ENCODE measurements around the gene AMZ1.

The AMZ1 gene

GRCh38 chr7:2645274-2645868 lies 42.6 kb upstream of the AMZ1 start:
- Histone ChIP-seq H3K18ac (ENCODE audit: low read length) (peak overlapping the region; percentile 31), H3K4ac (ENCODE audit: low read depth, low read length) (peak overlapping the region; percentile 58), H3K79me2 (ENCODE audit: control insufficient read depth, insufficient read depth, low read length) (peaks cover 30% of the 10 kb centered on the region), H3K27ac (ENCODE audit: low read depth, low read length) (peak overlapping the region; percentile 72), H3K4me2 (ENCODE audit: low read length) (no peak overlapping the region), H4K8ac (ENCODE audit: low read depth, low read length) (no peak overlapping the region), H2BK5ac (ENCODE audit: low read length) (peak overlapping the region; percentile 92), H3K4me1 (ENCODE audit: control insufficient read depth, low read depth, low read length) (peaks cover 18% of the 10 kb centered on the region), H3K56ac (ENCODE audit: low read length) (peak overlapping the region; percentile 90), H3K27me3 (ENCODE audit: insufficient read depth, low read length, poor library complexity) (no peaks in the 10 kb centered on the region), H3K36me3 (ENCODE audit: control insufficient read depth, insufficient read depth, low read length) (peaks cover 9% of the 10 kb centered on the region), H2BK15ac (replicated peaks; ENCODE audit: low read depth) (no peak overlapping the region), H2BK120ac (ENCODE audit: low read depth, low read length) (no peak overlapping the region), H4K5ac (ENCODE audit: low read length) (no peak overlapping the region), H3K4me3 (ENCODE audit: low read length) (no peak overlapping the region), H2AK5ac (ENCODE audit: low read length) (peak overlapping the region; percentile 96), H3K9ac (ENCODE audit: low read length) (peak overlapping the region; percentile 59), H3K79me1 (ENCODE audit: low read length) (peaks cover 16% of the 10 kb centered on the region), H3K23ac (ENCODE audit: low read length) (peak overlapping the region; percentile 45)
- no CpG with 5 or more reads among the region's 14 CpGs for WGBS (ENCODE audit: extremely low coverage, insufficient coverage, low lambda C conversion rate)
- peak; percentile 86 for DNase-seq

GRCh38 chr7:2646336-2646679 lies 41.7 kb upstream of the AMZ1 start:
- H3K4ac ChIP-seq (ENCODE audit: low read depth, low read length), result no peak overlapping the region
- WGBS (ENCODE audit: extremely low coverage, insufficient coverage, low lambda C conversion rate), result no CpG with 5 or more reads among the region's 10 CpGs

GRCh38 chr7:2646680-2647571 lies 41.1 kb upstream of the AMZ1 start:
- H3K9ac ChIP-seq (ENCODE audit: low read length), result peak overlapping the region; percentile 42
- peaks cover 20% of the 10 kb centered on the region for H3K79me2 ChIP-seq (ENCODE audit: control insufficient read depth, insufficient read depth, low read length)
- H4K5ac ChIP-seq (ENCODE audit: low read length), result no peak overlapping the region
- H3K18ac ChIP-seq (ENCODE audit: low read length), result no peak overlapping the region
- H3K27me3 ChIP-seq (ENCODE audit: insufficient read depth, low read length, poor library complexity), result no peaks in the 10 kb centered on the region
- H3K79me1 ChIP-seq (ENCODE audit: low read length), result peaks cover 16% of the 10 kb centered on the region
- no peak overlapping the region for H3K4me2 ChIP-seq (ENCODE audit: low read length)
- H3K23ac ChIP-seq (ENCODE audit: low read length), result no peak overlapping the region
- no peak overlapping the region for H3K4ac ChIP-seq (ENCODE audit: low read depth, low read length)
- H2BK120ac ChIP-seq (ENCODE audit: low read depth, low read length), result no peak overlapping the region
- H3K4me3 ChIP-seq (ENCODE audit: low read length), result no peak overlapping the region
- H2BK15ac ChIP-seq (replicated peaks; ENCODE audit: low read depth), result no peak overlapping the region
- H3K36me3 ChIP-seq (ENCODE audit: control insufficient read depth, insufficient read depth, low read length), result peaks cover 14% of the 10 kb centered on the region
- H2BK5ac ChIP-seq (ENCODE audit: low read length), result no peak overlapping the region
- H3K56ac ChIP-seq (ENCODE audit: low read length), result peak overlapping the region; percentile 54
- WGBS (ENCODE audit: extremely low coverage, insufficient coverage, low lambda C conversion rate), result no CpG with 5 or more reads among the region's 73 CpGs
- DNase-seq, result peak; percentile 72
- H3K4me1 ChIP-seq (ENCODE audit: control insufficient read depth, low read depth, low read length), result peaks cover 15% of the 10 kb centered on the region
- no peak overlapping the region for H2AK5ac ChIP-seq (ENCODE audit: low read length)
- H3K27ac ChIP-seq (ENCODE audit: low read depth, low read length), result peak overlapping the region; percentile 32
- no peak overlapping the region for H4K8ac ChIP-seq (ENCODE audit: low read depth, low read length)

More at GRCh38 chr7:2646336-2646679, 41.7 kb upstream of the AMZ1 start:
- Histone ChIP-seq H2BK15ac (replicated peaks; ENCODE audit: low read depth) (no peak overlapping the region), H3K36me3 (ENCODE audit: control insufficient read depth, insufficient read depth, low read length) (peaks cover 11% of the 10 kb centered on the region), H4K8ac (ENCODE audit: low read depth, low read length) (no peak overlapping the region), H2AK5ac (ENCODE audit: low read length) (no peak overlapping the region), H3K23ac (ENCODE audit: low read length) (no peak overlapping the region), H3K56ac (ENCODE audit: low read length) (peak overlapping the region; percentile 54), H3K27ac (ENCODE audit: low read depth, low read length) (peak overlapping the region; percentile 32), H3K9ac (ENCODE audit: low read length) (no peak overlapping the region), H3K79me2 (ENCODE audit: control insufficient read depth, insufficient read depth, low read length) (peaks cover 23% of the 10 kb centered on the region), H3K4me1 (ENCODE audit: control insufficient read depth, low read depth, low read length) (peaks cover 15% of the 10 kb centered on the region), H2BK5ac (ENCODE audit: low read length) (peak overlapping the region; percentile 76), H3K4me3 (ENCODE audit: low read length) (no peak overlapping the region), H3K18ac (ENCODE audit: low read length) (no peak overlapping the region), H3K79me1 (ENCODE audit: low read length) (peaks cover 14% of the 10 kb centered on the region), H2BK120ac (ENCODE audit: low read depth, low read length) (no peak overlapping the region), H3K4me2 (ENCODE audit: low read length) (no peak overlapping the region), H3K27me3 (ENCODE audit: insufficient read depth, low read length, poor library complexity) (no peaks in the 10 kb centered on the region), H4K5ac (ENCODE audit: low read length) (no peak overlapping the region)
- DNase-seq, result no peak

GRCh38 chr7:2647594-2648172 lies 40.3 kb upstream of the AMZ1 start:
- no peak overlapping the region for H3K4me2 ChIP-seq (ENCODE audit: low read length)
- H3K4ac ChIP-seq (ENCODE audit: low read depth, low read length), result no peak overlapping the region
- no peak overlapping the region for H3K9ac ChIP-seq (ENCODE audit: low read length)
- peaks cover 15% of the 10 kb centered on the region for H3K4me1 ChIP-seq (ENCODE audit: control insufficient read depth, low read depth, low read length)
- H3K4me3 ChIP-seq (ENCODE audit: low read length), result no peak overlapping the region
- H2BK120ac ChIP-seq (ENCODE audit: low read depth, low read length), result no peak overlapping the region
- DNase-seq, result no peak
- H3K79me2 ChIP-seq (ENCODE audit: control insufficient read depth, insufficient read depth, low read length), result peaks cover 17% of the 10 kb centered on the region
- no peak overlapping the region for H3K23ac ChIP-seq (ENCODE audit: low read length)
- H2BK15ac ChIP-seq (replicated peaks; ENCODE audit: low read depth), result no peak overlapping the region
- no peaks in the 10 kb centered on the region for H3K27me3 ChIP-seq (ENCODE audit: insufficient read depth, low read length, poor library complexity)
- H2BK5ac ChIP-seq (ENCODE audit: low read length), result no peak overlapping the region
- H3K79me1 ChIP-seq (ENCODE audit: low read length), result peaks cover 16% of the 10 kb centered on the region
- H3K27ac ChIP-seq (ENCODE audit: low read depth, low read length), result no peak overlapping the region
- H3K36me3 ChIP-seq (ENCODE audit: control insufficient read depth, insufficient read depth, low read length), result peaks cover 15% of the 10 kb centered on the region
- no peak overlapping the region for H4K8ac ChIP-seq (ENCODE audit: low read depth, low read length)
- no CpG with 5 or more reads among the region's 15 CpGs for WGBS (ENCODE audit: extremely low coverage, insufficient coverage, low lambda C conversion rate)
- no peak overlapping the region for H3K18ac ChIP-seq (ENCODE audit: low read length)
- H3K56ac ChIP-seq (ENCODE audit: low read length), result no peak overlapping the region
- no peak overlapping the region for H4K5ac ChIP-seq (ENCODE audit: low read length)
- H2AK5ac ChIP-seq (ENCODE audit: low read length), result no peak overlapping the region

- Histone ChIP-seq H3K56ac (ENCODE audit: low read length) (no peak overlapping the region), H3K79me2 (ENCODE audit: control insufficient read depth, insufficient read depth, low read length) (peaks cover 6% of the 10 kb centered on the region), H3K18ac (ENCODE audit: low read length) (no peak overlapping the region), H3K36me3 (ENCODE audit: control insufficient read depth, insufficient read depth, low read length) (peaks cover 15% of the 10 kb centered on the region), H3K4me2 (ENCODE audit: low read length) (no peak overlapping the region), H2BK120ac (ENCODE audit: low read depth, low read length) (no peak overlapping the region), H3K4me1 (ENCODE audit: control insufficient read depth, low read depth, low read length) (peaks cover 15% of the 10 kb centered on the region), H3K9ac (ENCODE audit: low read length) (no peak overlapping the region), H3K27ac (ENCODE audit: low read depth, low read length) (no peak overlapping the region), H3K27me3 (ENCODE audit: insufficient read depth, low read length, poor library complexity) (no peaks in the 10 kb centered on the region), H3K4ac (ENCODE audit: low read depth, low read length) (no peak overlapping the region), H3K79me1 (ENCODE audit: low read length) (peaks cover 9% of the 10 kb centered on the region), H4K8ac (ENCODE audit: low read depth, low read length) (no peak overlapping the region), H2BK5ac (ENCODE audit: low read length) (no peak overlapping the region), H3K23ac (ENCODE audit: low read length) (no peak overlapping the region), H4K5ac (ENCODE audit: low read length) (no peak overlapping the region), H2AK5ac (ENCODE audit: low read length) (no peak overlapping the region), H3K4me3 (ENCODE audit: low read length) (no peak overlapping the region), H2BK15ac (replicated peaks; ENCODE audit: low read depth) (no peak overlapping the region)
- no peak for DNase-seq
- no CpG with 5 or more reads among the region's 18 CpGs for WGBS (ENCODE audit: extremely low coverage, insufficient coverage, low lambda C conversion rate)
Observed at GRCh38 chr7:2649139-2649838, 38.7 kb upstream of the AMZ1 start.
